T1000 (cell line): ENCODE results near the gene MIOX.
"Not testable (repeated sequence)": the region's sequence is repeated elsewhere in the genome, so short reads cannot be mapped to it uniquely, and the experiment has no call there.

Experiments
- DNase-seq: peaks from one replicate; lab custom pipeline; 2025; ENCODE audit warnings: mixed read lengths; lab: John Stamatoyannopoulos, UW

Gene MIOX

DNA sequence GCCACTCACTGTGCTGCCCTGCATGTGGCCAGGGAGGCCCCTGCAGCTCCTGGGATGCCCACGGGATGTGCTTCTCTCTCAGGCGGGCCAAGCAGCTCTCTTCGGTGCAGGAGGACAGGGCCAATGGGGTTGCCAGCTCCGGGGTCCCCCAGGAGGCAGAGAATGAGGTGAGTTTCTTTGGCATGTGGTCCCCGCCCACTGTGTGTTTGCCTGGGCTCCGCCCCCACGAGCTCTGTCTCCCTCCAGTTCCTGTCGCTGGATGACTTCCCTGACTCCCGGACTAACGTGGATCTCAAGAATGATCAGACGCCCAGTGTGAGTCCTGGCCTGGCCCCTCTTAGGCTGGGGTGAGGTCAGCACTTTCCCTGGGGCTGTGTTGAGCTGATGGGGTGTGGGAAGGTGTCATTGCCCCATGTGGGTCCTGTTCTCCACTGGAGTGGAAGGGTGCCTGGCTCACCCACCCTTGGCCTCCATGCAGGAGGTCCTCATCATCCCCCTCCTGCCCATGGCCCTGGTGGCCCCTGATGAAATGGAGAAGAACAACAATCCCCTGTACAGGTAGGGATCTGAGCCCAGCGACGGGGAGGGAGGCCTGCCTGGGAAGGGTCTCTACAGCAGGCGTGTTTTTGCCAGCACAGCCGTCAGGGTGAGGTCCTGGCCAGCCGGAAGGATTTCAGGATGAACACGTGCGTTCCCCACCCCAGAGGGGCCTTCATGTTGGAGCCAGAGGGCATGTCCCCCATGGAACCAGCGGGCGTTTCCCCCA, 31.0 kb downstream of the MIOX start:
- DNase-seq: no peak

DNA sequence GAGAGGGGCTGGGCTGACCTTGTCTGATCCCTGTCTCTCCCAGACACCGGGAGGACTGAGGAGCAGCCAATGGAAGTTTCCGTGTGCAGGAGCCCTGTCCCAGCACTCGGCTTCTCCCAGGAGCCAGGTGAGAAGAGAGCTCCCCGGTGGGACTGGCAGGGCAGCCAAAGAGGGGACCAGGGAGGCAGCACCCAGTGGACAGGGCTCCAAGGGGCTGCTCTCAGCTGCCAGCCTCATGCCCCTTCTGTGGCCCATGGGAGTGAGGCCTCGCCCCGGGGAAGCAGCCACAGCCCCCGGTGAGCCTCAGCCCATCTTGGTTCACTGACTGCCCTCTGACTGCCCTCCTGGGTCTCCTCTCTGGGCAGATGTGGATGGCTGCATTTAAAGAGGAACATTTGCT, 31.9 kb downstream of the MIOX start:
- no peak for DNase-seq

DNA sequence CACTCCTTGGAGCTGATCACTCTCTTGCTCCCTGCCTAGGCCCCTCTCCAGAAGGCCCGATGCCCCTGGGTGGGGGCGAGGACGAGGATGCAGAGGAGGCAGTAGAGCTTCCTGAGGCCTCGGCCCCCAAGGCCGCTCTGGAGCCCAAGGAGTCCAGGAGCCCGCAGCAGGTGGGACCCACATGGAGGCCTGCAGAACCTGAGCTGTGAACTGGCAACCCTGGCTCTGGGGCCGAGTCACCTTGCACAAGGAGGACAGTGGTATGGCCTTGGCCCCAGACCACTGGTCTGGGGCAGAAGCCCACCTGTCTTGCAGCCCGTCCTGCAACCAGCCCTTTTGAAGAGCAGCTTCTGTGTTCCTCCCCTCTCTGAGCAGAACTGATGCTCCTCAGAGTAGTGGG, 32.5 kb downstream of the MIOX start:
- no peak for DNase-seq

DNA sequence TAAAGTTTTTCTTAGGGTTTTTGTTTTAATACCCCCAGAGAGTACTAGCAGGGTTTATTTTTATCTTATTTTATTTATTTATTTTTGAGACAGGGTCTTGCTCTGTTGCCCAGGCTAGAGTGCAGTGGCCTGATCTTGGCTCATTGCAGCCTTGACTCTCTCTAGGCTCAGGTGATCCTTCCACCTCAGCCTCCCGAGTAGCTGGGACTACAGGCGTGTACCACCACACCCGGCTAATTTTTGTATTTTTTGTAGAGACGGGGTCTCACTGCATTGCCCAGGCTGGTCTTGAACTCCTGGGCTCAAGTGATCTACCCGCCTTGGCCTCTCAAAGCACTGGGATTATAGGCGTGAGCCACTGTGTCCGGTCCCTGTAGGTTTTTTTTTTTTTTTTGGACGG, 33.5 kb downstream of the MIOX start:
- not testable (repeated sequence) for DNase-seq

DNA sequence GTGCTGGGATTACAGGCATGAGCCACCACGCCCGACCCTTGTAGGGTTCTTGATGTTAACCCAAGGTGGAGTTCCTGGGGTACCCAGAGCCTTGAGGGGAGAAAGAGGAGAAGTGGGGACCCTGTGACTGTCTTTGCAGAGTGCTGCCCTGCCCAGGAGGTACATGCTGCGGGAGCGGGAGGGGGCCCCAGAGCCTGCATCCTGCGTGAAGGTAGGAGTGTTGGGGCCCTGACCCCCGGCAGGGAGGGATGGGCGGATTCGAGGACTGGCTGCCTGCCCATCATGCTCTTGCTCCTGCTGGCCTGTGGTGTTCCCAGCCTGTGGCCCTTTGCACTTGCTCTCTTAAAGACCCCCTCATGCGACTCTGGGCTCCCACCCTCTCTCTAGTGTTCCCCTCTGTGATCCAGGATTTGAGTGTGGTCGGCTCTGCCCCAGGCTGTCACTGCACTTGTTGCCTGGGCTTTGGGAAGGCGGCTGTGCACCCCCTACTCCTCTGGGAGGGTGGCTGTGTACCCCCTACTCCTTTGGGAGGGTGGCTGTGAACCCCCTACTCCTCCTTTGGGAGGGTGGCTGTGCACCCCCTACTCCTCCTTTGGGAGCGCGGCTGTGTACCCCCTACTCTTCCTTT, 34.3 kb downstream of the MIOX start:
- DNase-seq: no peak

DNA sequence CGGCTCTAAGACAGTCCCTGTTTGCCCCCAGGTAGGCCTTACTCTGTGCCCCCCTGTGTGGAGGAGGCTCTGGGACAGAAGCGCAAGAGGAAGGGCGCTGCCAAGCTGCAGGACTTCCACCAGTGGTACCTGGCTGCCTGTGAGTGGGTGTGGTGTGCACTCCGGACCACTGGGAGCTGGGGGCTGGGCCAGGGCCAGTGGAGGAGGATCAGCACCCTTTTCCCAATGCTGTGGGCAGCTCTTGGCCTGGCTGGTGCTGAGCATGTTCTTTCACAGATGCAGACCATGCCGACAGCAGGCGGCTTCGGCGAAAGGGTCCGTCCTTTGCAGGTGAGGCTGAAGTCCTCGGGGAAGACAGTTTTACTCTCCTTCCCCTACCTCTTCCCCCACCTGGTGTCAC, 35.1 kb downstream of the MIOX start:
- no peak for DNase-seq

DNA sequence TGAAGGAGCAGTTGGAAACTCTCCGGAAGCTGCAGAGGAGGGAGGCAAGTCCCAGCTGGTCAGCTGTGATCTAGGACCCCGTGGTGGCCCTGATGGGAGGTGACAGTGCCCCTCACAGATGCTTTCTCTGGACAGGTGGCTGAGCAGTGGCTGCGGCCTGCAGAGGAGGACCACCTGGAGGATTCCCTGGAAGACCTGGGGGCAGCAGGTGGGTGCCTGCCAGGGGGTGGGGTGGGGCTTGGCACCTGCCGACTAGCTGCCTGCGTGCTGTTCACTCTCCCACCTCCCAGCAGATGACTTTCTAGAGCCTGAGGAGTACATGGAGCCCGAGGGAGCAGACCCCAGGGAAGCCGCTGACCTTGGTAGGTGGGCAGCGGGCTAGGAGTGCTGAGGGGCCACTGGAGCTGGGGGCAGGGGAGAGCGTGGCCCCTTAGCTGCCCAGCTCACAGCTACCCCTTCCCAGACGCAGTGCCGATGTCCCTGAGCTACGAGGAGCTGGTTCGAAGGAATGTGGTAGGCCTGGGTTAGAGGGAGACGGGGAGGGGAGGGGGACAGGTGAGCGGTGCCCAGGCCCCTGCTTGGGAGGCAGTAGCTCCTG, 35.6 kb downstream of the MIOX start:
- DNase-seq: no peak

DNA sequence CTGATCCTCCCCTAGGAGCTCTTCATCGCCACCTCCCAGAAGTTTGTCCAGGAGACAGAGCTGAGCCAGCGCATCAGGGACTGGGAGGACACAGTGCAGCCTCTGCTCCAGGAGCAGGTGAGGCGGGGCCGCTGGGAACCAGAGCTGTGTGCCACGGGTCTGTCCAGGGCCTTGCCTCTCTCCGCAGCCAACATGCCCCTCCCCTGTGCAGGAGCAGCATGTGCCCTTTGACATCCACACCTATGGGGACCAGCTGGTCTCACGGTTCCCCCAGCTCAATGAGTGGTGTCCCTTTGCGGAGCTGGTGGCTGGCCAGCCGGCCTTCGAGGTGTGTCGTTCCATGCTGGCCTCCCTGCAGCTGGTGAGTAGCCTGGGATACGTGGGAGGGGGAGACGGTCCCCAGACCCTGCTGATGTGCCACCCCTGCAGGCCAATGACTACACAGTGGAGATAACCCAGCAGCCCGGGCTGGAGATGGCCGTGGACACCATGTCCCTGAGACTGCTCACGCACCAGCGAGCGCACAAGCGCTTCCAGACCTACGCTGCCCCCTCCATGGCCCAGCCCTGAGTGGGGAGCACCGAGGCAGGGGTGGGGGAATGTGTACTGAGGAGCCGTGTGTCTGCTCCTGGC, 36.3 kb downstream of the MIOX start:
- no peak for DNase-seq

DNA sequence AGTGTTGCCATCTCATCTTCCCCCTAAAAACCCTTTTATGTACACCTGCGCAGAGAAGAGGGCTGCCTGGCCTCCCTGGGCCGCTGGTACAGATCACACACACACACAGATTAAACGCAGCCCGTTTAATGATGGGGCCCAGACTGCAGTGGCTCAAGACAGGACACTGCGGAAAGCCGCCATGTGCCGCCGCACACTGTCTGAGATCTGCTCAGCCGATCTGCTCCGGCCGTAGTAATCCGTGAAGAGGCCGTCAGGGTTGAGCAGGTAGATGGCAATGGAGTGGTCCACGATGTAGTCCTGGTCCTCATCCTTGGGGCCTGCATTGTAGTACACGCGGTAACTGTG, 36.8 kb downstream of the MIOX start:
- no peak for DNase-seq

DNA sequence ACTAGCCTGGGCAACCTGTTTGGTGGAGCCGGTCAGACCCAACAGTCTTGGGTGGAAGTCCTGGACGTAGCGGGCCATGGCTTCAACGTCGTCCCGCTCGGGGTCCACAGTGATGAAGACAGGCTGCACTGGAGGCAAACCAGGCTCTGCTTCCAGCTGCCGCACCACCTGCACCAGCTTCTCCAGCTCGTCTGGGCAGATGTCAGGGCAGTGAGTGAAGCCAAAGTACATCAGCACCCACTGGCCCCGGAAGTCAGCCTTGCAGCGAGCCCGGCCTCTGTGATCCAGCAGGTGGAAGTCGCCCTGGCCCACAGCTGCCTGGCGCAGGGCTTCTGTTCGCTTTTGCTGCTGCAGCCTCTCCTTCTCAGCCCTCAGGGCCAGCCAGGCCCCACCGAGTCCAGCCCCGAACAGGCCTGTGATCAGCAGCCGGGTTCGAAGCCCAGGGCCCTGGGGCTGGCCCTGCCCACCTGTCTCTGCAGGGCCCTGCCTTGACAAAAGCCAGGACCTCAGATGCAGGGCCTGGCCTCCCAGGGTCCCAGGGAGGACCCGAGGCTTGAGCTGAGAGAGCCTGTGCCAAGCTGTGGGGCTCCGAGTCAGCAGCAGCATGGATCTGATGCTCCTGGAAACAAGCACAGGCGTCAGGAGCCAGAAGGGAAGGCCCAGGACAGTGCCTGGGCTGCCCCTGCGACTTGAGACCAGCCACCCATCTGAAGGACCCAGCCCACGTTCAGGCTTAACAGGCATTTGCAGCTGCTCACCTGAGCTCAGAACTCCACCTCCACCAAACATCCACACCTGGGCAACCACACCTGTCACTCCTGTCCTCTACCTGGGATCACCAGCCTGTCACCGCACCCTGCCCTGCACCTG, 37.4 kb downstream of the MIOX start:
- DNase-seq: no peak

DNA sequence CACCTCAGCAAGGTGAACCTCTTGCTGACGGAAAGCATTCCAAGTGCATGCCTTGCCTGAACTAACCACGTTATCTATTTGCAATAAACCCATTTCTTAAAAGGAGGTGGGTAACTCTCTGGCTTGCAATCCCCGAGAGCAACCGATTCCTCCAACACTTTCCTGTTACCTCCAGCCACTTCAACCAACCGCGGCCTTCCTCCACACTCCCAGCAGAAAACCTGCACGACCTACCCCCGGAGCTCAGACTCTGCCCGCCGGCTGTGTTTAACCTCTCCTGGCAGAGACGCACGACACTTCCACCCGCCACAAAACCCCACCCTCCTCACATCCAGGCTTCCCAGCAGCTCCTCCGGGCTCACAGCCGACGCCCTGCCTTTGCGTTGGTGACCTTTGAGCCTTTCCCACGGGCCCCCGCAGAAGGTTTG, 38.0 kb downstream of the MIOX start:
- DNase-seq: no peak

DNA sequence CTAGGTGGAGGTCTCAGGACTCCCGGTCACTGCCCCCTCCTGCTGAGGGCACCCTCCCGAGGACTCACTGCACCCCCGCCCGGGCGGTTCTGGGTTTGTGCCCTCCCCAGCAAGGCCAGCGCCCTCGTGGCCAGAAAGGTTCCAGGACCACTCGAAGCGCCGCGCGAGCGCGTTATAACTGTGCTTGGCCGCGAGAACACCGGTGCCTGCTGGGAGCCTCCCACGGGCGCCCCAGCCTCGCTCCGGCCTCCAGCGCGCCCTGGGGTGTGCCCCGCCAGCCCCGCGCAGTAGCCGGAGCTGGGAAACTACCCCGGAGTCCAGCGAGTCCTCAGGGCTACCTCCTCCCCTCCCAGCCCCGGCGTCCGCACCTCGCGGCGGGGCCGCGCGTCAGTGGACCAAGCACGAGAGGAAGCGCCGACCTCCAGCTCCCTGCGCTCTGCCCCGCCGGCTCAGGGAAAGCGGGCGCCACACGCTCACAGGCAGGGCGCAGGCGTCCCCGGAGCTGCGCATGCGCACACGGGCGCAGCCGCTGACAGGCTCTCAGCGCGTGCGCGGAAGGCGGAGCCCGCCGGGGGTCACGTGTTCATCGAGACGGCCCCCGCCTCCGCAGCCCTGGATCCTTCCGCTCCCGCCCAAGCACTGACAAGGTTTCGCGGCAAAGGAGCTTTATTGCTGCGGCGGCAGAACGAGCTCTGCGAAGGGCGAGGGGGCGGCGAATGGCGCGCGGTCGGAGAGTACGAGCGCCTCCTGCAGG, 38.6 kb downstream of the MIOX start, which contains the start of gene SCO2:
SCO2 (minus strand) TSS at position 495 of the 754 bp plus-strand sequence. CDS start 1,187 bp downstream, outside the sequence.
- peak; percentile 81 for DNase-seq

DNA sequence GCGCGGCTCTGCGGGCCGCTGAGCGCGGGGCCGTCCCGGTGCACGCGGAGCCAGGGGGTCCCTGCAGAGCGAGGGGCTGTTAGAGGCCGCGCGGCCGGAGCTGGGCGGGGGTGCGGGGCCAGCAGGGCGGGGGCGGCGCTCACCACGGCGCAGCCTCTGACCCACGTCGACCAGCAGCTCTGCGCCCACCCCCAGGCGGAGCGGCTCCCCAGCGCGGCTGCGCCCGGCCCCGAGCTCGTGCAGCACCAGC, 39.1 kb downstream of the MIOX start:
- DNase-seq: no peak

DNA sequence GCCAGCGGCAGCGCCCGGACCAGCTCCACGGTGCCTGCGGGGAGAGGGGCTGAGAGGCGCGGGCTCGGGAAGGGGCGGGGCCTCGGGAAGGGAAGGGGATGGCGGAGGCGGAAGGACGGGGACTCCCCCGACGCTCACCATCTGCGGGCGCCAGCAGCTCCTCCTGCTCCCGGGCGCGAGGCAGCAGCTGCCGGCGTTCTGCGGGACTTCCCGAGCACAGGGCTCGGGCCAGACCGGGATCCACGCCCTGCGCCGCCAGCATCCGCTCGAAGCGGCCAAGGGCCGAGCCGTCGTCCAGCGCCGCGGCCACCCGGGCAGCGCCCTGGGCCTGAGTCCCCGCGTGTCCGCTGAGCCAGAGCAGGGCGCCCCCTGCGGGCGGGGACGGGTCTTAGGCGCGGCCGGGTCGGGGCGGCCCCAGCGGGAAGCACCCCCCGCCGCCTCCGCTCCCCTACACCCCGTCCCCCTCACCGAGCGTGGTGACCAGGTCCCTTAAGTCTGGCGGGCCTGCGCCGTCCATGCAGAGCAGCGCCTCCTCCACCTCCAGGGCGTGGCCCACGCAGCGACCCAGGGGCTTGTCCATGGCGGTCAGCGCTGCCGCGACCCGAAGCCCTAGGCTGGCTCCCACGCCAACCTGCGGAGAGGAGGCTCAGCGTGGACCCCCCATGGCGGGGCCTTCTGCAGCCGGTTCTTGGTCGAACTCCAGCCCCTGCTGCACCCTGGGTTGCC, 39.6 kb downstream of the MIOX start:
- peak; percentile 36 for DNase-seq

DNA sequence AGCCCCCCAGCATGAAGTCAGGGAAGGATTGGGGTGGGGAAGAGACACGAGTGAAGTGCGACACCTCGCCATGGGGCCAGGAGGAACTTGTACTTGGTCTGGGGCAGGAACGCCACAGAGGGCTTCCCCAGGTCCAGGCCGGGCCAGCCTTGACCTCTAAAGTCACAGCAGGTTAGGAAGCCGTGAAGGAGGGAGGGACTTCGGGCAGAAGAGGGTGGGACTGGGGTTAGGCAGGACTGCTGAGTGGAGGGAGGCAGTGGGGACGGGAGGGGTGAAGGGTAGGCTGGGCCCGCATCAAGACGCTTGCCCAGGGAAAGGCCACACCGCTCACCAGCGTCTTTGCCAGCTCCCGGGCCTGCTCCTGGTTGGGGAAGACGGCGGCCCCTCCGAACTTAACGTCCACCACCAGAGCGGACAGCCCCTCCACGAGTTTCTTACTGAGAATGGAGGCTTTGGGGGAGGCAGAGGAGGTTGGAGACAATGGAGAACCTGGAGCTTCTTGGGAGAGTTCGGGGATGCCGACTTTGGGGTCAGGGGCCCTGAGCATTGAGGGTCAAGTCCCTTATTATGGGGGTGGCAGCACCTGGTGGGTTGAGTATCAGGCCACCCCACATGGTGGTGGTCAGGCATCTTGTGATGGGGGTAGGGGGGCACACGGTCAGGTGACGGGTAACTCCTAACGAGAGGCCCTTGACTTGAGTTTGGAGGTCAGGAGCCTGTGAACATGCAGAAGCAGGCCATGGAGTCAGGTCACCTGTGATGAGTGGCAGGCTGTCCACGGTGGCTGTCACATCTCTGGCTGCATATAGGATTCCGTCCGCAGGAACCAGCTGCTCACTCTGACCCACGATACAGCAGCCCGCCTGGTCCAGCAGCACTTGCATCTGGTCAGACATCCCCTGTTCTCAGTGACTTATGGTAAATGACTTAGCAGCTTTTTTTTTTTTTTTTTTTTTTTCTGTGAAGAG, 40.5 kb downstream of the MIOX start:
- no peak for DNase-seq

DNA sequence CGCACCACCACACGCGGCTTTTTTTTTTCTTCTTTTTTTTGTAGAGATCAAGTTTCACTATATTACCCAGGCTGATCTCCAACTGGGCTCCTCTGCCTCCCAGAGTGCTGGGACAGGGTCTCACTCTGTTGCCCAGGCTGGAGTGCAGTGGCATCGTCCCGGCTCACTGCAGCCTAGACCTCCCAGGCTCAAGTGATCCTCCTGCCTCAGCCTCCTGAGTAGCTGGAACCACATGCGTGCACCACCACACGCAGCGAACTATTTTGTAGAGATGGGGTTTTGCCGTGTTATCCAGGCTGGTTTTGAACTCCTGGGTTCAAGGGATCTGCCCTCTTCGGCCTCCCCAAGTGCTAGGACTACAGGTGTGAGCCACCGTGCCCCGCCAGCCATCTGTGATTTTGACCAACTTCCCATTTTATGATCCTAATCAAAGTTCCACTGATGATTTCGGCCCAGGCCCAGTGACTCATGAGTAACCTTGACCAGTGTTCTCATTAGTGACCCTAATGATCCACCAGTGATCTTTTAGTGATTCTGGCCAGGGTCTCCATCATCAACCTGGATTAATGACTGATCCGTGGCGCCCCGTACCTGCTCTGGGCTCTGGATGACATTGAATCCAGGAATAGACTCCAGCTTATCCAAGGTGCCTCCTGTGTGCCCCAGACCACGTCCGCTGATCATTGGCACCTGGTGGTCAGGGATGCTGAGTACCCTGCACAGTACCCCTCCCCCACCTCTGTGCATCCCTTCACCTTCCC, 41.4 kb downstream of the MIOX start:
- DNase-seq: no peak

DNA sequence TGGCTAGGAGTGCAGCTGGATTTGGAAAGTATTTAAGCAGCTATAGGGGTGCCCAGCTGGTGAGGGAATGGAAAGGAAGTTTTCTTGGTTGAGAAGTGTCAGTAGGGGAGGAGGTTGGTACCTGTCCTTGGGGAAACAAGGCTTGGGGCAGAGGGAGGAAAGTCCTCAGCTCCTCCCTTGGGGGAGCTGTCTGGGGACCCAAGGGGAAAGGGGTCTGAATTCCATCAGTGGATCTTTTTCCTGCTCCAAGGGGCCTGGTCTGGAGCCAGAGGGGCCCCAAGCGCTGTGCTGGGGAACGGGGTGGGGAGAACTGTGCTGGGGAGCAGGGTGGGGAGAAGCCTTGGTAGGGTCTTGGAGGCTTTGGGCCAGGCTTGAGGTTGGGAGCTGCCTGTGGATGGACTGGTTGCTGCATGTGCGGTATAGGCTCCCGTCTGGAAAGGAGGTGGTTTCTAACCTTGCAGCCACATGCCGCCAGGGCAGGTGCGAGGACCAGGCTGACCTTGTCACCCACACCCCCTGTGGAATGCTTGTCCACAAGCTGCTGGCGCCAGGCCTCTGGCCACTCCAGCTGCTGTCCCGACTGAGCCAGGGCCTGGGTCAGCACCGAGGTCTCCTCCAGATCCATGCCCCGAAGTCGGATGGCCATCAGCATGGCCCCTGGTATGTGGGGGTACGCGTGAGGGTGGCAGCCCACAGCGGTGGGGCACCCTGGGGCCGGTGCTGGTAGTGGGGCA, 42.2 kb downstream of the MIOX start:
- no peak for DNase-seq

DNA sequence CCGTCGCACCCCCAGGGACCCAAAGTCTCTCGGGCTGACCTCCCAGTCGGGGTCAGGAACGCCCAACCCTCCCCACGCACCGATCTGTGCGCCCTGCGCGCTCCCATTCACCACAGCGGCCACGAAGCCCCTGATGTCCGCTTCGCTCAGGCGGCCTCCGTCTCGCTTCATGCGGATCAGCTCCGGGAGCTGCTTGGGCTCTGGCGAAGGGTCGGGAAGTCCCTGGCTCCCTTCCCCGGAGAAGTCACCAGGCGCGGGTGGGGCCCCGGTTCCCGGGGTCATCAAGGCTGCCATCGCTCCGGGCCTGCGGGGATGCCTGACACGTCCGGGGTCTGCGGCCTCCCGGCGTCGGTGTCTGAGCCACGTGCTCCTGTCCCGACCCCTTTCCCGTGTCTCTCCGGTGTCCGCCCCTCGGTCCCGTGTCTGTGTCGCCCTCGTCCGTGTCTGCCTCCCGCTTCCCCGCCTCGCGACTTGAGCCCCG, 42.8 kb downstream of the MIOX start:
- DNase-seq: no peak
